ENCODE measurements around the gene FUT2. TPM values are rescaled to one million over a fixed set of nuclear protein-coding genes. Genes with fewer than 3 reads are reported as not detected.

FUT2 gene
- total RNA-seq, 1 donor: not detected

- TF ChIP-seq CTCF (IDR thresholded peaks at IDR 0.05; ENCODE audit: insufficient read depth, low read depth, low read length): no peak
- no peak for DNase-seq (ENCODE audit: low read depth)
- H3K4me3 ChIP-seq (ENCODE audit: low read depth, low read length): no peak overlapping the region
Observed at GRCh38 chr19:48728911-48729664, 33.3 kb downstream of the FUT2 start.

- no peak overlapping the region for H3K4me3 ChIP-seq (ENCODE audit: low read depth, low read length)
- no peak for TF ChIP-seq CTCF (IDR thresholded peaks at IDR 0.05; ENCODE audit: insufficient read depth, low read depth, low read length)
- DNase-seq (ENCODE audit: low read depth): no peak
Observed at GRCh38 chr19:48731452-48731851, 35.7 kb downstream of the FUT2 start.

GRCh38 chr19:48734625-48735024 lies 38.9 kb downstream of the FUT2 start:
- H3K4me3 ChIP-seq (ENCODE audit: low read depth, low read length): no peak overlapping the region
- no peak for TF ChIP-seq CTCF (IDR thresholded peaks at IDR 0.05; ENCODE audit: insufficient read depth, low read depth, low read length)
- no peak for DNase-seq (ENCODE audit: low read depth)

- H3K4me3 ChIP-seq (ENCODE audit: low read depth, low read length): peak overlapping the region; percentile 55
- no peak for DNase-seq (ENCODE audit: low read depth)
- peak; percentile 2 for TF ChIP-seq CTCF (IDR thresholded peaks at IDR 0.05; ENCODE audit: insufficient read depth, low read depth, low read length)
Observed at GRCh38 chr19:48735031-48735615, 39.4 kb downstream of the FUT2 start.

GRCh38 chr19:48737360-48737998 lies 41.7 kb downstream of the FUT2 start:
- H3K4me3 ChIP-seq (ENCODE audit: low read depth, low read length): no peak overlapping the region
- TF ChIP-seq CTCF (IDR thresholded peaks at IDR 0.05; ENCODE audit: insufficient read depth, low read depth, low read length): no peak
- DNase-seq (ENCODE audit: low read depth): no peak

- peak; percentile 90 for DNase-seq (ENCODE audit: low read depth)
- TF ChIP-seq CTCF (IDR thresholded peaks at IDR 0.05; ENCODE audit: insufficient read depth, low read depth, low read length): peak; percentile 22
- H3K4me3 ChIP-seq (ENCODE audit: low read depth, low read length): peak overlapping the region; percentile 41
Observed at GRCh38 chr19:48738557-48739403, 43.0 kb downstream of the FUT2 start.

Measured in fibroblast of villous mesenchyme (primary cell).